Measurements from ENCODE around the gene CACNA1C. TPM values are rescaled to one million over a fixed set of nuclear protein-coding genes. Genes with fewer than 3 reads are reported as not detected.
"Not testable (repeated sequence)": the region's sequence is repeated elsewhere in the genome, so short reads cannot be mapped to it uniquely, and the experiment has no call there.

CACNA1C gene
- total RNA-seq, 2 donors from 2014 or later, result 0.05 to 0.31 TPM

DNA sequence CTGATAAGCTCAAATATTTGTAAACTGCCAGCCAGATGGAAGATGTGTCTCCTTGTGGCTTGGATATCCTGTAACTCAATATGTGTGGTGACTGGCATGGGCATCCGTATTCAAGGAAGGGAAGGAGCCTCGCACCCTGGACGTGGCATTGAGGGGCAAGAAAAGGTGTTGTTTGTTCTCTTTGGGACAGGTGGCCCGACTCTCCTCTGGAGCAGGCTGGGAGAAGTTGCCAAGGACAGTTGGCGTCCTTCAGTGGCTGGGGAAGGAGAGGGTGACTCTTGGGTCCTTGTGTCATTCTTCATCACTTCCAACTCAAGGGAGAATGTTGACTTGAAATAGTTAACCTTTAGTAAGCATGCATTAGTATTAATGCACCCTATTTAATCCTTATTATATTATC is 39.6 kb downstream of the CACNA1C start:
- Mint-ChIP-seq H3K36me3 (no peaks in the 10 kb centered on the region), H3K27ac (no peak overlapping the region), H3K9me3 (no peaks in the 10 kb centered on the region)
- DNase-seq (ENCODE audit: low spot score in 2 of 2) (no peak), ATAC-seq (no peak)

DNA sequence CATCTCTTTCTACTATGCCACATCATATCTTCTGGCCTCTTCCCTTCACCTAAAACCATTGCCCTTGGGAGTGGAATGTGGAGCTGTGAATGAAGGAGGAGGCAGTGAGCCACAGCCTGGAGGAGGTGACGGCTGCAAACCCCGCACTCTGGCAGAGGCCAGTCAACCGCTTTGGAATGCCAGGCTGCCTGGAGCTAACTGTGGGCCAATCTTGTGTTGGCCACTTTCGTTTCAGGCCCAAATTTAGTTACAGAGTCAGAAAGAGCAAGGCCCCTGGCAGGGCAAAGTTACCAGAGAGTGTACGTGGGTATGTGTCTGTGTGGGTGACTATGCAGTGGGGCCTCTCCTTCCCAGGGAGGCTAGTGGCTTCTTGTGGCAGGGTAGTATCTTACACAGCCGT is 40.1 kb downstream of the CACNA1C start:
- Mint-ChIP-seq H3K36me3 (no peaks in the 10 kb centered on the region), H3K27ac (no peak overlapping the region), H3K9me3 (no peaks in the 10 kb centered on the region)
- no peak for ATAC-seq
- no peak for DNase-seq (ENCODE audit: low spot score in 2 of 2)

DNA sequence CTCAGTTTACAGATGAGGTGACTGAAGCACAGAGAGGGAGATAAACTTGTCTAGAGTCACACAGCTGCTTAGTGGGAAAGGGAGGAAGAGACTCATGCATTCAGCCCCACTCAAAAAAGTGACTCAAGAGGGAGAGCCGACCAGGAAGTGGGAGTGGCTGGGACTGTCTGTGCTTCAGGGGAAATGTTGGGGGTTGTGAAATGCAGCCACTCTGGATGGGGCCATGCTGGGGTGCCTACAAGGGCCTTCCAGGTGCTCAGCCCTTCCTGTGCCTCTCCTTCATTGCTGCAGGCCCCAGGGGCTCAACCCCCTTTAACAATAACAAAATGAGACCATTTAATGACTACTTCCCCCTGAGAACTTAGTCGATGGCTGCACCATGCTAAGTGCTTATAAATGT is 41.8 kb downstream of the CACNA1C start:
- ATAC-seq, result no peak
- Mint-ChIP-seq H3K9me3 (no peaks in the 10 kb centered on the region), H3K27ac (peak overlapping the region in 1 of 2 donors; percentile 48), H3K36me3 (no peaks in the 10 kb centered on the region)
- DNase-seq (ENCODE audit: low spot score in 2 of 2), result no peak

DNA sequence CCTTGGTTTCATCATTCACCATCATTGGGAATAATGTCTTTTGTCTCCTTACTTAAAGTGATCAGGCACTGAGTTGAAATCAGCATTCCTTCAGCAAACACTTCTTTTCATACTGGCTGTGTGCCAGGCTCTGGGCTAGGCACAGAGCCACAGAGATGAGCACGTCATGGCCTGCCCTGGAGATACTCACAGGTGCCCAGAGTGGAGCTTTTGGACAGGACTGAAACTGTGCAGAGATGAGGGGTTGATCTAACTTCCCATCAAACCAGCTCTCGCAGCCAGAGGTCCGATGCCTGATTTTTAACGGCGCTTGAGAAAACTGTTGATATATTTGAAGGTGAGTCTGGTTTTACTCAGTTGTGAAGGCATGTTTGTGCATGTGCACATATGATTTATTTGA is 43.1 kb downstream of the CACNA1C start:
- H3K9me3 Mint-ChIP-seq, result no peaks in the 10 kb centered on the region
- DNase-seq (ENCODE audit: low spot score in 2 of 2) (no peak), ATAC-seq (no peak)
- no peak overlapping the region for H3K27ac Mint-ChIP-seq
- no peaks in the 10 kb centered on the region for H3K36me3 Mint-ChIP-seq

DNA sequence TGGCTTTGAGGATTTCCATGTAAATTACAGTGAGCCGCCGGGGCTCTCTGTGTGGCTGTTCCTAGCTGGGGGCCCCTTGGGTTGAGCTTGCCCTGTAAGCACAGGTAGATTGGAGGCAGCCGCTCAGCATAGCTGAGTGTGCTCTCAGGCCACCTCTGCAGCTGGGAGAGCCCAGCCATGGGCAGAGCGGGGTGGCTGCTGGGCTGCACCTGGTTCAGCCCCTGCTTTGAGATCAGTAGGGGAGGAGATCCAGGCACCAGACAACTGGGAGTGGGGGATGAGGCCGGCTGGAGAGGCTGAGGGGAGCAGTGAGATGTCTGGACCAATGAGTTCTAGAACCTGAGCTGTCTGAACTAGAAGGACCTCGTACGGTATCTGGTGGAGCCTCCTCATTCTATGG is 44.8 kb downstream of the CACNA1C start:
- no peaks in the 10 kb centered on the region for H3K36me3 Mint-ChIP-seq
- DNase-seq (ENCODE audit: low spot score in 2 of 2), result no peak
- ATAC-seq, result no peak
- H3K27ac Mint-ChIP-seq, result peak overlapping the region in 1 of 2 donors; percentile 60
- no peaks in the 10 kb centered on the region for H3K9me3 Mint-ChIP-seq

DNA sequence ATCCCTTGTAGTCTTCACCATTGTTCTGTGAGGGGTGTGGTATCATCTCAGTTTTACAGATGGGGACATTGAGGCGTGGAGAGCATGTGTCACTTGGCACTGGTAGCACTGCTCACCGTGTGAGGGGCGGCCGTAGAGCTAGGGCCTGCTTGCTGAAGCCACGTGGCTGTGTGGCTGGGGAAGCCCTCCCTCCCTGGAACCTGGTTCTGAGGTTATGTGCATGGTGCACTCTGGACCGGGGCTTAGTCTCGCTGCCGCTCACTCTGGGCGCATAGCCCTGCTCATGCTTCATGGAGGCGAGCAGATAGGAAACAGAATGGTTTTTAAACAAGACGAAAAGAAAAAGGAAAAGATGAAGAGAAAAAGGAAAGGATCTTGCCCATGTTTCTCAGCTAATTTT is 46.1 kb downstream of the CACNA1C start:
- Mint-ChIP-seq H3K9me3 (no peaks in the 10 kb centered on the region), H3K27ac (no peak overlapping the region), H3K36me3 (no peaks in the 10 kb centered on the region)
- DNase-seq (ENCODE audit: low spot score in 2 of 2), result no peak
- ATAC-seq, result no peak

DNA sequence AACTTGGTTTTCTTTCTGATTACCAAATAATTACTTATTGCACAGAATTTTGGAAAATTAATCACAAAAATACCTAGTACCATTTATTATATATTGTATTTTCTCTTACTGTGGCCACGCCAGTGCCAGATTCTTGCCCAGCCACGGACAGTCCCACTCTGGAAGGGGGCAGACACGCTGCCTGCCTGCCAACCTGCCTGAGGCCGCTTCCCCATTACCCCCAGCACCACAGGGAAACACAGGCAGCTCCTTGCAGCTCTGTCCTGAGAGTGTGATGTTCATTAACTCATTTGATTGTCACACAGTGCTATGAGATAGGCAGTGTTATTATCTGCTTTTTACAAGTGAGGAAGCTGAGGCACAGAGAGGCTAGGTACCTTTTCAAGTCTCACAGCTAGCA is 46.8 kb downstream of the CACNA1C start:
- Mint-ChIP-seq H3K27ac (no peak overlapping the region), H3K36me3 (no peaks in the 10 kb centered on the region), H3K9me3 (no peaks in the 10 kb centered on the region)
- DNase-seq (ENCODE audit: low spot score in 2 of 2), result no peak
- ATAC-seq, result no peak

DNA sequence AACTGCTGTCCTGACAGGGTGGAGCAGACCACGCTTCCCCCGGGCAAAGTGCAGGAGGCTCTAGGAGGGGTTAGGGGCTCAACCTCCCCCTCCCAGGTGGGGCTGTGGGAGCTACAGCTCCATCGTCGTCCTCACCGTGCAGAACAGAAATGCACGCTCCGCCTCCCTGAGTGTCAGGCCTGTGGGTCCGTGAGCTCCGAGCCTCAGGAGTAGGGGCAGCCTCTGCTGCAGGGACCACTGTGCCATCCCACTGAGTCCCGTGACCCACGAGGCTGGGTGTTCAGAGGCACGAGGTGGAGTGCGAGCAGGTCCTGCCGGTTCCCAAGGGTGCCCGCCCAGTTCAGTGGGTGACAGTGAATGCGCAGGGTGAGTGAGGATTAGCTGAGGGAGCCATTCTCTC is 48.6 kb downstream of the CACNA1C start:
- DNase-seq (ENCODE audit: low spot score in 2 of 2) (no peak), ATAC-seq (no peak)
- H3K27ac Mint-ChIP-seq, result no peak overlapping the region
- H3K9me3 Mint-ChIP-seq, result no peaks in the 10 kb centered on the region
- no peaks in the 10 kb centered on the region for H3K36me3 Mint-ChIP-seq

DNA sequence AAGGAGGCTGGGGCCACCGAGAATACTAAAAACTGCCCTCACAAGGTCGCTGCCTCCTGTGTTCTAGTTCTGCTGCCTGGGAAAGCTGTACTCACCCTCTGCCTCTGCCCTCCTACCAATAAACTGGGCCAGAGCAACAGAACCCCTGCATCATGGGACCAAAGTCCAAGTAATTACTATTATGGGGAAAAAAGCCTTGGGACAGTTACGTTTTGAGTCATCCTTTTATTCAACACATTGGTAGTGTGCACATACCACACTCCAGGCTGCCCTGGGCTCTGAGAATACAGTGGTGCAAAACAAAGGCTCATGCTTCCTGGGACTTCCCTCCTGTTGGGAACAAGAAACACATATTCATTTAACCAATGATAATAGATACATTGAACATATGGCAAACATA is 49.0 kb downstream of the CACNA1C start:
- no peak for ATAC-seq
- Mint-ChIP-seq H3K9me3 (no peaks in the 10 kb centered on the region), H3K27ac (no peak overlapping the region), H3K36me3 (no peaks in the 10 kb centered on the region)
- no peak for DNase-seq (ENCODE audit: low spot score in 2 of 2)

DNA sequence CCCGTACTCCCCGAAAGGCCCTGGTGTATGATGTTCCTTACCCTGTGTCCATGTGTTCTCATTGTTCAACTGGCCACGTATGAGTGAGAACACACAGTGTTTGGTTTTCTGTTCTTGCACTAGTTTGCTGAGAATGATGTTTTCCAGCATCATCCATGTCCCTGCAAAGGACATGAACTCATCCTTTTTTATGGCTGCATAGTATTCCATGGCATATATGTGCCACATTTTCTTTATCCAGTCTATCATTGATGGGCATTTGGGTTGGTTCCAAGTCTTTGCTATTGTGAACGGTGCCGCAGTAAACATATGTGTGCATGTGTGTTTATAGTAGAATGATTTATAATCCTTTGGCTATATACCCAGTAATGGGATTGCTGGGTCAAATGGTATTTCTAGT is 49.9 kb downstream of the CACNA1C start:
- not testable (repeated sequence) for H3K9me3 Mint-ChIP-seq, H3K36me3 Mint-ChIP-seq

DNA sequence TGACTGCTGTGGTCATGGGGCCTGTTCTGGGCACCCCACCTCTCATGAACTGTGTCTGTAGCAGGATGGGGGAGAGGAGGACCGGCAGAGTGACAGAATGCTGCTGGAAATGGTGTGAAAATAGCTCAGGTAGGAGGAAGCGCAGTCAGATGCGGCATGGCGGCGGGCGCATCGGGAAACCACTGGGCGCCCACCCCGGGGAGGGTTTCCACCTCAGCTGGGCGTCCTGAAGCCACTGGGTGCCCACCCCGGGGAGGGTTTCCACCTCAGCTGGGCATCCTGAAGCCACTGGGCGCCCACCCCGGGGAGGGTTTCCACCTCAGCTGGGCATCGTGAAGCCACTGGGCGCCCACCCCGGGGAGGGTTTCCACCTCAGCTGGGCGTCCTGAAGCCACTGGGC is 52.6 kb downstream of the CACNA1C start:
- H3K27ac Mint-ChIP-seq; H3K36me3 Mint-ChIP-seq; DNase-seq (ENCODE audit: low spot score in 2 of 2); ATAC-seq; H3K9me3 Mint-ChIP-seq: not testable (repeated sequence)

More for the DNA sequence above, 49.9 kb downstream of the CACNA1C start:
- not testable (repeated sequence) for ATAC-seq; H3K27ac Mint-ChIP-seq; DNase-seq (ENCODE audit: low spot score in 2 of 2)

DNA sequence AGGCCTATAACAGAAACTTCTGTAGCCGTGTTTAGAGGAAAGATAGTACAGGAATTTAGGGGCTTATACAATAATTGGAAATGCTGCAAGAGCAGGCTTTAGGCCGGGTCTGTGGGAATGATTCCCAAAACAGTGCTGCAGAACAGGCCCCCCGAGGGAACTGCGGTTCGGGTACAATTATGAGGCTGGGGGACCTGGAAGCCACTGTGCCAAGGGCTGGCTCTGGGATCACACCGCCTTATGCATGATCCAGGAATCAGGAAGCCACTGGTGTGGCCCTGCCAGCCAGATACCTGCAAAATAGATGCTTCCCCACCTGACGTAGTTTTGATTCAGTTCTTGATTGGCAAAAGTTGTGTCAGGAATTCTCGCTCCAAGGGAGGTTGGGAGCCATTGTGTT is 55.4 kb downstream of the CACNA1C start:
- H3K9me3 Mint-ChIP-seq, result no peaks in the 10 kb centered on the region
- no peak for DNase-seq (ENCODE audit: low spot score in 2 of 2)
- no peak for ATAC-seq
- H3K36me3 Mint-ChIP-seq, result no peaks in the 10 kb centered on the region
- H3K27ac Mint-ChIP-seq, result no peak overlapping the region

DNA sequence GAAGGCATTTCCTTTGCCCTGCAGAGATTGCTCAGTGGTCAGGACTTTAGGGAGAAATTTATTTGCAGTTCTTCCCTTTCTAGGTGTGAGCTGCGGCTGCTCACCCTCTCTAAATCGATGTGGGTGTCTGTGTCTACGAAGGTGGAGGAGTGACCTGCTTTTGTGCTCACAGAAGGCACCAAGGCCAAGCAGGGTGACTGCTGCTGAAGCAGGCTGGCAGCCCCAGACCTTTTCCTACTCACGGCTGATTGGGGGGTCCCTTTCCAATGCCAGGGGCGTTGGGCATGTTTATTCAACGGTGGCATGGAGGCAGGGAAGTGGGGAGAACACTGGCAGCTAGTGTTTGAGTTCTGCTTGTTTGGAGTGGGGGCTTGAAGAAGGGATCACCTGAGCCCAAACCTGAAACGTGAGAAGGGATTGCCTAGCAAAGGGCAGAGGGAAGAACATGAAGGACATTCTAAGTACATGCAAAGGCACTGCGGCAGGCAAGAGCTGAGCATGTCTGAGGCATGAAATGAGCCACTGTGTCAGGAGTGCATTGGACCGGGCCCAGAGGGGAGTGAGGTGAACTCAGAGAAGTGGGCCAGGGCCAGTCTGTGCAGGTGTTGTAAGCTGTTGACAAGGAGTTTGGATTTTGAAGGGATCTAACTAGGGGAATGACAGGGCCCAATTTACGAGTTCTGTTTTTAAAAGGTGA is 56.3 kb downstream of the CACNA1C start:
- Mint-ChIP-seq H3K36me3 (no peaks in the 10 kb centered on the region), H3K27ac (no peak overlapping the region), H3K9me3 (no peaks in the 10 kb centered on the region)
- DNase-seq (ENCODE audit: low spot score in 2 of 2), result no peak
- no peak for ATAC-seq

DNA sequence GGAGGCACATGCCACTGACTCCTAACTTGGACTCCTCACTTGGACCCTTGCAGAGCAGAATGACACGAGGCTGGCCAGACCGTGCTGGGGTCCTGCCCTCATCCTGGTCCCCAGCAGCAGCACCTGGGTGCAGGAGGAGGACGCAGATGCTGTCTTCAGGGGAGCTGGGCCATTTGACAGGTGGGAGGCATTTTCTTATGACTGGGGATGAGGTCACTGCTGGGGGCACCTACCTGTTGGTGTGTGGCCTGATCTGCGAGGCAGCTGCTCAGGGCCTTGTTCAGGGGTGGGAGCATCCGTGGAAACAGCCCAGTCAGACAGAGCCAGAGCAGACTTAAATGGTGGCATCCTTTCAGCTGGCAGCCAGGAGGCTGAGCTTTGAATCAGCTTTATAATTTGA is 57.3 kb downstream of the CACNA1C start:
- H3K27ac Mint-ChIP-seq, result no peak overlapping the region
- no peaks in the 10 kb centered on the region for H3K36me3 Mint-ChIP-seq
- no peak for ATAC-seq
- no peak for DNase-seq (ENCODE audit: low spot score in 2 of 2)
- H3K9me3 Mint-ChIP-seq, result no peaks in the 10 kb centered on the region

DNA sequence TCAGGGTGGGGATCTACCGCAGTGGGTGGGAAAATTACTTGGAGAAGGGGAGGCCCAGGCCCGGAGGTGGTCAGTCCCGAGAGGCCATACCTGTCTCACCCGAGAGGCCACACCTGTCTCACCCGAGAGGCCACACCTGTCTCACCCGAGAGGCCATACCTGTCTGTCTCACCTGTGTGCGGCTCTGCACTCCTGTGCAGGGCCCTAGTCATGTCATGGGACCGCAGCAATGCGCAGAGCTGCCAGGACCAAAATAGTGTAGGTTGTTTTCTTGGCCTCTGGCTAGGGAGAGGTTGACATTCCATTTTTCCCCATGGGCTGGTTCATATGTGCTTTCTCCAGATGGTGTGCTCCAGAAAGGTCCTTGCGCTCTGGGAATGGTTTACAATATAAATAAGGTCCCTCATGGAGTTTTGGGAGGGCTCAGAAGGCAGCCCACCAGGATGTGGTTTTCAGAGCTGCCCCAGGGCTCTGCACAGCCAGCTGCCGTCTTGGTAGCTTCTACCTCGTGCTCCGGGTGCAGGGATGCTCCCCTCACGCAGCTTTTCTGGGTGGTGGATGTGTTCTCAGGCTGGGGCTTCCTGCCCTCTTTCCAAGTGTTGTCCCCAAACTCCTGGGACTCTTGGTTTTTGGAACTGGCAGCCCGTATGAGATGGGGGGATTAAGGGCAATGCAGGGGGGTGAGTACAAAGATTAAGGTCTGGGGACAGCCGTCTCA is 58.2 kb downstream of the CACNA1C start:
- DNase-seq (ENCODE audit: low spot score in 2 of 2) (no peak), ATAC-seq (no peak)
- no peaks in the 10 kb centered on the region for H3K9me3 Mint-ChIP-seq
- H3K27ac Mint-ChIP-seq, result no peak overlapping the region
- no peaks in the 10 kb centered on the region for H3K36me3 Mint-ChIP-seq

DNA sequence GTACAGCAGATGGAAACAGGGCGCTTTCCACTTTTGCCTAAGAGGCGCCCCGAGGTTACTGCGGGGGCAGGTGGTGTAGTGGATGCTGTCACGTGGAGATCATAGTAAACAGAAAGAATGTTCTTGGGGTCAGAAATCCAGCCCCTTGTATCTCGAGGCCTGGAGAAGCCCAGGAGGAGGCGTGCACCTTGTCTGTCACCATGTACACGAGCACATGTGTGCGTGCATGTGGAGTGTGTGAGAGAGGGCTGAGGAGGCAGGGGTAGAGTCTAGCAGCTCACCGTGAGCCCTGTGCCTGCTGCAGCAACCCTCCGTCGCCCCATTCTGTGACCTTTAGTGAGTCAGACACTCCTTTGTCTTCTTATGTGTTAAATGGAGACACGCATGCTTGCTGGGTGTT is 59.0 kb downstream of the CACNA1C start:
- H3K27ac Mint-ChIP-seq, result no peak overlapping the region
- ATAC-seq (no peak), DNase-seq (ENCODE audit: low spot score in 2 of 2) (no peak)
- no peaks in the 10 kb centered on the region for H3K36me3 Mint-ChIP-seq
- no peaks in the 10 kb centered on the region for H3K9me3 Mint-ChIP-seq

DNA sequence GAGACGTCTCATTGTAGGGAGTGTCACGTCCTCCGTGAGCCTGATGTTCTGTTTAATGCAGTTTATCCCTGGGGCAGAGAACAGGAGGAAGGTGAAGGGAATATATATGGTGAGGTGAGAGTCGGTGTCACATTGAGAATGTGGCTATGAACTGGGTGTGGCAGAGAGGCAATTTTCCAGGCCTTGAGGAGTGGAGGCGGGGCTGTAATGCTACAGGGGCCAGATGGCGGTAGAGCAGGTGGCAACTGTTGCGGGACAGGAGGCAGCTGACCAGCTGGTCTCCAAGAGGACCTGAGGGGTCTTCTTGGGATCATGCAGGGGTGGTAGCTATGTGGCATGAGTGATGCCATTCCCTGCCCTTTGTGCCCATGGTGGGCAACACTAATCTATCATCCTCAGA is 59.6 kb downstream of the CACNA1C start:
- H3K36me3 Mint-ChIP-seq, result no peaks in the 10 kb centered on the region
- no peak for DNase-seq (ENCODE audit: low spot score in 2 of 2)
- H3K9me3 Mint-ChIP-seq, result no peaks in the 10 kb centered on the region
- no peak for ATAC-seq
- no peak overlapping the region for H3K27ac Mint-ChIP-seq

Data from activated naive CD4-positive, alpha-beta T cell treated with anti-CD3 and anti-CD28 coated beads, Interleukin-2, amount 50 U/mL, for 72 hours (primary cell).